GM19099 (cell line): ENCODE data around the gene DRAXIN.

Experiments
- POLR2A ChIP-seq: IDR thresholded peaks from 3 replicates; pipeline ENCODE4 v1.6.1; 2011; ENCODE audit warnings: low read depth; ENCODE audit not compliant: insufficient read length; ENCODE audit errors: extremely low read depth

Gene DRAXIN

DNA sequence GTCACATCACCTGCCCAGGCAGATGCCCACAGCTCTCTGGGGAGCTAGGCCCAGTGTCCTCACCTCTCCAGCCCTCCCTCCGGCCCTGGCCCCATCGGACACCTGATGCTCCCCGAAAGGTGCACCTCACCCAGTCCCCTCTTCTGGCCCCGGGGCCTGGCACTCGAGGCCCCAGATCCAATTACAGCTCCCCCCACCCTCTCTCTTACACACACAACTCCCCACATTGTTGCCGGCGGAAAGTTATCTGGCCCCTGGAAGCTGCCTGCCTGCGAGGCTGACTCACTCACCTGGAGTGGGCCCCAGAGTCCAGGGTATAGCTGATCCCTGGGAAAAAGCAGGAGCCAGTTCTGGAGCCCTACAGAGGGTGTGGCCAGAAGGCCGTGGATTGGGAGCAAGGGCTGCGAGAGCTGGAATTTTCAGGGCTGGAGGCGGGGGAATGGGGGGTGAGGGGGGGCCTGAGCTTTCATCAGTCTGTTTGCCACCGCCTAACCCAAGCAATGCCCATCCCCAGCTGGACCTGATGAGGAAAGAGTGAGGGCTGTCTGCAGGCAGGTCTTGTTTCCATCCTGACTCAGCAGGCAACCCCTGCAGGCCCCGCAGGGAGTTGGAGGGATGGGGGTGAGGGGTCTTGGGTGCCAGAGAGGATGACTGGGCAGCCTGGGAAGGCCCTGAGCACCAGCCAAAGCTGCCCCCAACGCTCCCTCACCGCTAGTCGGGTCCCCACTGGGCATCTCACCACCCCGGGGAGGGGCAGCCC lies 38.2 kb upstream of the DRAXIN start:
- TF ChIP-seq POLR2A: no peak

GRCh38 chr1:11653861-11654136 lies 37.7 kb upstream of the DRAXIN start:
- TF ChIP-seq POLR2A: no peak

DNA sequence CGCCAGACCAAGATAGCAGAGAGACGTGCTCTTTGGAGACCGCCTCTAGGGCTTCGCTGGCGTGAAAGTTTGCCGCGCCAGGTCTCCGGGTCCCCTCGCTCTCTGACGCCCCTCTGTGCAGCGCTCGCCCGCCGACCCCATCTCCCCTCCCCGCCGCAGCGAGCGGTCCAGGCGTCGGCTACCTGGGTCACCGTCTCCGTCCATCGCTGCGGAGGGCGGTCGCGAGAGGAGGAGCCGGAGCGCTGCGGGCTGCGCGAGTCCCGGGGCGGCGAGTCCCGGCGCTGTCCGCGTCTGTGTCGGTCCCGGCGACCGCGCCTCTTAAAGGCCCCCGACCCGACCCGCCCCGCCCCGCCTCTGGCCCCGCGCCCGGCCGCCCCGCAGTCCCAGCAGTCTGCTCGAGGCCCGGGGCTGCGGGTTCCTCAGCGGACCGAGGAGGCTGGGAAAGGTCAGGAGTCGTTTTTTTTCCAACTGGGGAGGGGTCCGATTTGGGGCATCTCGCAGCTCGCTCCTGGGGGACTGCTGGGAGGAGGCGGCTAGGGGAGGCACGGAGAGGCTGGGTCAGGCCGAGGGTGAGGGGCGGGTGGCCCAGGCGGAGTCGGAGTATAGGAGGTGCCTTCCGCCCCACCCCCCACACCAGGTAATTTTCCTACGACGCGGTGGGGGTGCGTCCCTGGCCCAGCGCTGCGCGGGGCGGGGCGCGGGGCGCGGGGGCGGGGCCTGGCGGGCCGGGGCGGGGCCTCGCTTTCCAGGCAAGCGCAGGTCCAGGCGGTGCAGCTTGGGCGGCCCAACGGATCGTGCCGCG lies 37.2 kb upstream of the DRAXIN start, which contains the start of the genes FBXO2 and FBXO44:
FBXO2 (minus strand) TSS at position 293 of the 802 bp plus-strand sequence; CDS start at position 204, 89 bp downstream.
FBXO44 (plus strand) TSS at position 741 of the 802 bp plus-strand sequence. CDS start 959 bp downstream, outside the sequence.
- TF ChIP-seq POLR2A: peak; percentile 31

DNA sequence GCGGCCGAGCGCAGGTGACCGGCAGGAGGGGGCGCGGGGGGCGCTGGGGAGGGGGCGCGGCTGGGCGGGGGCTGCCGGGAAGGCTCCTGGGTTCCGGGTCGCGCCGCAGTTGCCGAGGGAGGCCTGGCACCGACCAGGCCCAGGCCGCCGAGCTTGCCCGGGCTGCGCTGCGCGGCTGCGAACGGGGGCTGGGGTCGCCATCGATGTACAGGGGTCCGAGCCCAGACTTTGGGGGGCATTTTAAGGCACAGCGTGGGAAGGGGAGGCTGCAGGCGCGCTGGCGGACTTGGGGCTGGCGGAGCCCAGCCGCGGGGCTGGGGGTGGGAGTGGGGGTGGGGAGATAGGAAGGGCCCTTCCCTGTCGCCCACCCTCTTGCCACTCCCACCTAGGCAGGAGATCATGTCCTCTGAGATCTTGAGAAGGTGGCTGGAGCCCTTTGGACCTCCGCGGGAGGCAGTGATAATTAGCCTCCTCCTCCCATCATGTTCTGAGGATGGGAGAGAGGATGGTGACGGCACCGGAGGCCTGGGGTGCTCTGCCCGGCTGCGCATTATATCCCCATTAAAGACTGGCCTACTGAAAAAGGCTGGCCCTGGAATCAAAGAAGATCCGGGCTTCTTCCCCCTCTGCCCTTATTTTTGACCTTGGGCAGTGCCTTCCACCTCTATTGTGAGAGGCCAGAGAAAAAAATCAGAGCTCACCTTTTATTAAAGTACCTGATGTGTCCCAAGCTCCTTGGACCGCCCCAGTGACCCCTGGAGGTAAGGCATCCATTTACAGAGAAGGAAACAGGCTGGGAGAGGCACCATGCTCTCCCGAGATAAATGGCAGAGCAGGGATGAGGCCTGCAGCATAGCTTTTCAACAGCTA lies 36.3 kb upstream of the DRAXIN start:
- TF ChIP-seq POLR2A: no peak

- TF ChIP-seq POLR2A: no peak
Observed at GRCh38 chr1:11657654-11658053, 33.9 kb upstream of the DRAXIN start.

GRCh38 chr1:11658542-11658941 lies 33.0 kb upstream of the DRAXIN start:
- TF ChIP-seq POLR2A: no peak

DNA sequence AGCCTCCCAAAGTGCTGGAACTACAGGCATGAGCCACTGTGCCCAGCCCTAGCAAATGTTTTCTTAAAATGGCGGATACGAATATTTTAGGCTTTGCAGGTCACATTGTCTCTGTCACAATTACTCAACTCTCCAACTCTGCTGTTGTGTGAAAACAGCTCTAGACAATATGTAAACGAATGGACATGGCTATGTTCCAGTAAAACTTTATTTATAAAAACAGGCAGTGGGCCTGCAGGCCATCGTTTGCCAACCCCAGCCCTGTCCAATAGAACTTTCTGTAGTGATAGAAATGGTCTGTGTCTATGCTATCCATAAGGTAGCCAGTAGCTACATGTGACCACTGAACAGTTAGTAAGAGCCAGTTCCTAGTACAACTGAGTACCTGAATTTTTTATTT lies 31.8 kb upstream of the DRAXIN start:
- no peak for TF ChIP-seq POLR2A

DNA sequence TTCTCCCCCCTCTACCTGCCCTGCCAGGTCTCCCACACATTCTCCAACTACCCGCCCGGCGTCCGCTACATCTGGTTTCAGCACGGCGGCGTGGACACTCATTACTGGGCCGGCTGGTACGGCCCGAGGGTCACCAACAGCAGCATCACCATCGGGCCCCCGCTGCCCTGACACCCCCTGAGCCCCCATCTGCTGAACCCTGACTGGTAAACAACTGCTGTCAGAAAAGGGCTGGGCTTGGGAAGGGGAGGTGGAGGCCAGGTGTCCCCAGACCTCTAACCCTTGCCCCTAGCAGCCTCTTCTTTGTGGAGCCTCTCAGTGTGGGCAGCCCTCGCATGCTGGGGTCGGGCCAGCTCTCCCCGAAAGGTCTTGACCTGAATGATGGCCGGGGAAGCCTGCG lies 30.4 kb upstream of the DRAXIN start:
- TF ChIP-seq POLR2A: no peak

DNA sequence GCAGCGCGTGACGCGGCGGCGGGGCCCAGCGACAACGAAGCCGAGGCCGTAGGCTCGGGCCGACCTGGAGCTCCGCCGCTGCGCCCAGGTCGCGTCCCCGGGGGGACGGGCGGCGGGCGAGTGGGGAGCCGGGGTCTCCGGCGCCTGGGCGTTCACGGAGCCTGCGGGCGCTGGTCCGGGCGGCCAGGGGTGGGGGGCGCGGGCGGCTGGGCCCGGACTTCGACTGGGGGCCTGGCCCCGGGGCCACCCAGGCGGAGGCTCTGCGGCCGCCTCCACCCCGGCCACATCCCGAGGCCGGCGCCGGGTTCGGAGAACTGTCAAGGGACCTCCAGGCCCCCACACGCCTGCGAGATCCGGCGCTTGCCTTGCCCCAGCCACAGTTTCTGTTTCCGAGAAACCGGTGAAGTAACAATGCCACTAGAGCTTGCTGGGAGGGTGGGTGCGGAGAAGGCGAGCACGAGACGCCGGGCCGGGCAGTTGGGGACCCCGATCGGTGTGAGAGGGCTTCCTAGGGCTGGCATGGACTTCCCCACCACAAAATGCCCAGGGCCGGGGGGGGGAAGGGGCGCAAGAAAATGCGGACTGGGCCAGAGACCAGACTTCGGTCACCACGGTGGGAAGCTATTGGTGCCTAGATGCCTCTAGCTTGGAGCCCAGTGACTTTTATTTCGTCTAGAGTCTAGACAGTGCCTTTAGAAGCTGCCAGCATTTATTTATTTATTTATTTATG lies 27.0 kb upstream of the DRAXIN start:
- TF ChIP-seq POLR2A: peak; percentile 38

DNA sequence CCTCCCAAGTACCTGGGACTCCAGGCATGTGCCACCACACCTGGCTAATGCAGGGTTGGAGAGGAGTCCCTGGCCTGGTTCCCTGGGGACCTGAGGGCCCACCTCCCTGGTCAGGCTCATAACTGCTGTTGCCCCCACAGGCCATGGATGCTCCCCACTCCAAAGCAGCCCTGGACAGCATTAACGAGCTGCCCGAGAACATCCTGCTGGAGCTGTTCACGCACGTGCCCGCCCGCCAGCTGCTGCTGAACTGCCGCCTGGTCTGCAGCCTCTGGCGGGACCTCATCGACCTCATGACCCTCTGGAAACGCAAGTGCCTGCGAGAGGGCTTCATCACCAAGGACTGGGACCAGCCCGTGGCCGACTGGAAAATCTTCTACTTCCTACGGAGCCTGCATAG lies 23.0 kb upstream of the DRAXIN start:
- TF ChIP-seq POLR2A: no peak

- no peak for TF ChIP-seq POLR2A
Observed at GRCh38 chr1:11670747-11671146, 20.8 kb upstream of the DRAXIN start.

DNA sequence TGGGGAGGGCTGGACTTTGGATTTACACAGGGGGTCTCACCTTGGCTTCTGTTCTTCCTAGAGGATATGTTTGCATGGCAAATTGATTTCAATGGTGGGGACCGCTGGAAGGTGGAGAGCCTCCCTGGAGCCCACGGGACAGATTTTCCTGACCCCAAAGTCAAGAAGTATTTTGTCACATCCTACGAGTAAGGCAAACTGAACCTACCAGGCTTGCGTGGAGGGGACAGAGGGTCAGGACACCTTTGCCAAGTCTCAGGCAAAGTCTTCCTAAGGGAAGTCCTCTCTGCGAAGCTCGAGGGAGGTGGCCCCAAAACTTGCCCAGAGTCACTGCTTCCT lies 20.3 kb upstream of the DRAXIN start:
- TF ChIP-seq POLR2A: no peak

DNA sequence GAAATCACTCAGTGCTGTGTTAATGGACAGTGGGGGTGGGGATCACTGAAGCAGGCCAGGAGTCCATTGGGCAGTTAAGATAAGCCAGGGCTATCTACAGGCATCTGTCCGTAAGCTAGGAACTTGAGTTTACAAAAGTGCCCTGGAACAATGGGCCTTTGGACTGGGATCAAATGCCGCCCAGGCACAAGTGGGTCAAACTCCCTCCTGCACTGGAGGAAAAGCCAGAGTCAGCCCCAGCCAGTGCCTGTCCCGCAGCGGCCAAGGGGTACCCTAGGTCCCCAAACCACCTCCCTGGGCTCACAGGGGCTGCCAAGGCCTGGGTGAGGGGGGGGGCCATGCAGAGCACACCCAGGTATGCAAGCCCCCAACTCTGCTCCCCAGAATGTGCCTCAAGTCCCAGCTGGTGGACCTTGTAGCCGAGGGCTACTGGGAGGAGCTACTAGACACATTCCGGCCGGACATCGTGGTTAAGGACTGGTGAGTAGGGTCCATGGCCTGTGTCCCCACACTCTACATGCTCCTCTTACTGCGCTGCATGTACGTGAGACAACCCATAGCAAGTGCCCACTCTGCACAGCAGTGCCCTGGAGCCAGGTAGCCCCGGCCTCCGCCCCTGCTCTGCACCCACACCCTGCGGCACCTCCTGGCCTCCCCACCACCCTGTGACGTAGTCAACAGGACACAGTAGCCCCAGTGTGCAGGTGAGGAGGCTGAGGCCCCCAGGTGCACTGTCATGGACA lies 19.8 kb upstream of the DRAXIN start:
- no peak for TF ChIP-seq POLR2A
